Prostate gland (tissue), 2 donors: ENCODE results near the gene CSRNP2.

Experiments used
- POLR2AphosphoS5 ChIP-seq: sonication (generic); formaldehyde crosslinking; IDR thresholded peaks from one replicate; pipeline ENCODE4 v1.6.1; 2017; ENCODE audit warnings: antibody characterized with exemption
- TF ChIP-seq, protein P1 (sequence below), 4 experiments: fragments of 200-600 bp in 2 of 4; fragments of 450-650 bp in 2 of 4; sonication (generic) in 2 of 4; IDR thresholded peaks; 1 replicate in 3 of 4; 2 replicates in 1 of 4; pipeline ENCODE4 v1.5.1; 2016 to 2019; ENCODE audit warnings: antibody characterized with exemption in 4 of 4, mild to moderate bottlenecking in 2 of 4, moderate library complexity in 2 of 4

DNA sequence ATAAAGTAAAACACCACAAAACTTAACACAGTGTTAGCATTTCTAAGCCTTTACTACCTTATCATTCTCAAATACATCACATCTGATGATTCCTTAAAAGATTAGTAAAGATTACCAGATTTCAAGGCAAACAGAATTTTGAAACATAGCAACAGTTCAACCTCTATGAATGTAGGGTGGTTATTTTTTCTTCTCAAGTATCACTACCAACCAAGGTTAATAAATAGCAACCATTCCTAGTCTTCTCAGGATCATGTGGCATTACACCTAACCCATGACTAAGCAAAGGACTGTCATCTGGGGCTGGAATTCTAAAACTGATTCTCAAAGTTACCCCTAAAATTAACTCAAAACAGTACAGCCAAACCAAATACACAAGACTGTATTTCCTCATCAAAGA, 39.4 kb upstream of the CSRNP2 start:
- TF ChIP-seq, protein P1, sequence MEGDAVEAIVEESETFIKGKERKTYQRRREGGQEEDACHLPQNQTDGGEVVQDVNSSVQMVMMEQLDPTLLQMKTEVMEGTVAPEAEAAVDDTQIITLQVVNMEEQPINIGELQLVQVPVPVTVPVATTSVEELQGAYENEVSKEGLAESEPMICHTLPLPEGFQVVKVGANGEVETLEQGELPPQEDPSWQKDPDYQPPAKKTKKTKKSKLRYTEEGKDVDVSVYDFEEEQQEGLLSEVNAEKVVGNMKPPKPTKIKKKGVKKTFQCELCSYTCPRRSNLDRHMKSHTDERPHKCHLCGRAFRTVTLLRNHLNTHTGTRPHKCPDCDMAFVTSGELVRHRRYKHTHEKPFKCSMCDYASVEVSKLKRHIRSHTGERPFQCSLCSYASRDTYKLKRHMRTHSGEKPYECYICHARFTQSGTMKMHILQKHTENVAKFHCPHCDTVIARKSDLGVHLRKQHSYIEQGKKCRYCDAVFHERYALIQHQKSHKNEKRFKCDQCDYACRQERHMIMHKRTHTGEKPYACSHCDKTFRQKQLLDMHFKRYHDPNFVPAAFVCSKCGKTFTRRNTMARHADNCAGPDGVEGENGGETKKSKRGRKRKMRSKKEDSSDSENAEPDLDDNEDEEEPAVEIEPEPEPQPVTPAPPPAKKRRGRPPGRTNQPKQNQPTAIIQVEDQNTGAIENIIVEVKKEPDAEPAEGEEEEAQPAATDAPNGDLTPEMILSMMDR (IDR thresholded peaks at IDR 0.05) = no peak
- TF ChIP-seq POLR2AphosphoS5 = no peak
